Measurements from ENCODE around the gene CCDC61. TPM values are rescaled to one million over a fixed set of nuclear protein-coding genes. Genes with fewer than 3 reads are reported as not detected.

The CCDC61 gene
- total and polyA plus RNA-seq, 2 of the 8 experiments (the other 6 are each of a cell fraction or from before 2014, with no cell fraction given): 7.8 to 17.4 TPM

- H3K79me1 ChIP-seq (ENCODE audit: low read depth, low read length): peaks cover 5% of the 10 kb centered on the region; the same call in 1 of the 2 replicates
- DNase-seq (ENCODE audit: low read depth in 1 of 2, low spot score in 2 of 2): no peak
- ChIA-PET POLR2A (ENCODE audit: partially characterized antibody) (interaction anchor here (0.6 to 1.7 kb wide), 4 partner anchors 8 to 37 kb away, joined by 3 to 4 read pairs (median 3); no protein-coding TSS in a partner anchor), CTCF (ENCODE audit: partially characterized antibody) (interaction anchor here (0.9 kb wide), 1 partner anchor 140 kb away, joined by 3 read pairs; no protein-coding TSS in a partner anchor)
- no peak overlapping the region for H2AK5ac ChIP-seq (ENCODE audit: low read depth, low read length)
- peaks cover 9 to 10% of the 10 kb centered on the region in 2 experiments for H4K20me1 ChIP-seq (replicated peaks in 1 of 2; ENCODE audit: control insufficient read depth in 1 of 2, insufficient read depth in 2 of 2, low read length in 2 of 2)
- no peak overlapping the region for H2BK5ac ChIP-seq (ENCODE audit: low read depth, low read length)
- no peak overlapping the region for H2BK20ac ChIP-seq (ENCODE audit: low read length)
- no peak overlapping the region for H4K5ac ChIP-seq (ENCODE audit: insufficient read length, low read depth, low read length)
- H3K79me2 ChIP-seq (ENCODE audit: control insufficient read depth in 1 of 2, insufficient read depth in 2 of 2, low read length in 2 of 2): no peaks in the 10 kb centered on the region
- no peak overlapping the region for H3K18ac ChIP-seq (ENCODE audit: extremely low read depth, low read length)
- no peak overlapping the region for H3K4me2 ChIP-seq (ENCODE audit: insufficient read depth in 1 of 2, low read depth in 2 of 2, low read length in 2 of 2)
- H3K23me2 ChIP-seq (ENCODE audit: low read depth, low read length): peaks cover 7% of the 10 kb centered on the region; the same call in 1 of the 2 replicates
- H2BK120ac ChIP-seq (replicated peaks; ENCODE audit: low read depth, low read length): no peak overlapping the region
- H3K36me3 ChIP-seq (ENCODE audit: control insufficient read depth in 2 of 4, insufficient read depth in 4 of 4, low read length in 3 of 4): peaks cover 0 to 3% (median 0%) of the 10 kb centered on the region in 4 experiments; a peak in 1 of 8 replicates
- no peaks in the 10 kb centered on the region for H3K9me3 ChIP-seq (ENCODE audit: insufficient read depth in 2 of 2, low read depth in 1 of 2, low read length in 1 of 2)
- no peak overlapping the region for H4K91ac ChIP-seq (replicated peaks; ENCODE audit: insufficient read length, low read length)
- no peak overlapping the region for H4K8ac ChIP-seq (ENCODE audit: extremely low read depth, insufficient read depth, low read length)
- no peak overlapping the region for H3K14ac ChIP-seq (ENCODE audit: insufficient read length)
- H2BK15ac ChIP-seq (ENCODE audit: low read length): no peak overlapping the region
- TF ChIP-seq EGR1 (IDR thresholded peaks at IDR 0.05; ENCODE audit: borderline replicate concordance, low read depth, low read length): no peak
- H2BK12ac ChIP-seq (ENCODE audit: low read depth, low read length): no peak overlapping the region
- no peak overlapping the region for H2AFZ ChIP-seq (ENCODE audit: low read length)
- H3K4me1 ChIP-seq (replicated peaks in 1 of 4; ENCODE audit: control insufficient read depth in 3 of 4, insufficient read depth in 4 of 4, low read length in 3 of 4): peaks cover 2 to 9% (median 7%) of the 10 kb centered on the region in 4 experiments; a peak in 5 of 7 replicates
- peaks cover 0 to 5% (median 2%) of the 10 kb centered on the region in 4 experiments; a peak in 3 of 7 replicates for H3K27me3 ChIP-seq (replicated peaks in 1 of 4; ENCODE audit: control insufficient read depth in 3 of 4, extremely low read depth in 1 of 4, insufficient read depth in 3 of 4, low read length in 3 of 4)
- H3K9ac ChIP-seq (replicated peaks in 1 of 4; ENCODE audit: extremely low read depth in 1 of 4, low read depth in 3 of 4, low read length in 3 of 4): no peak overlapping the region
- no peak overlapping the region for H3K4ac ChIP-seq (replicated peaks; ENCODE audit: insufficient read length, low read depth, low read length)
- WGBS, 2 experiments (ENCODE audit: extremely low coverage in 1 of 2, insufficient coverage in 1 of 2, insufficient read length in 1 of 2, insufficient replicate concordance in 2 of 2, low coverage in 1 of 2, low lambda C conversion rate in 2 of 2, missing lambda C conversion rate in 1 of 2): 80% methylated on average over 9 of the region's 9 CpGs; no CpG with 5 or more reads in 1 of the 2 experiments
- no peak overlapping the region for H3K27ac ChIP-seq (ENCODE audit: low read depth, low read length)
- H3K4me3 ChIP-seq (ENCODE audit: extremely low read depth in 1 of 4, insufficient read depth in 2 of 4, low read depth in 3 of 4, low read length in 4 of 4): no peak overlapping the region
- H3K23ac ChIP-seq (ENCODE audit: insufficient read length): no peak overlapping the region
- no peak for FAIRE-seq
- H3K56ac ChIP-seq (replicated peaks; ENCODE audit: insufficient read length, low read depth, low read length): no peak overlapping the region
Measured at GRCh38 chr19:45968626-45969025, 26.6 kb upstream of the CCDC61 start.

Data from H1 (cell line).